ENCODE measurements around the gene GNB5. TPM values are rescaled to one million over a fixed set of nuclear protein-coding genes. Genes with fewer than 3 reads are reported as not detected.
"Not testable (repeated sequence)": the region's sequence is repeated elsewhere in the genome, so short reads cannot be mapped to it uniquely, and the experiment has no call there.

The GNB5 gene
- total RNA-seq, 1 donor from 2014 or later = 22.3 TPM

GRCh38 chr15:52101542-52102323 lies 89.5 kb downstream of the GNB5 start:
- no peak for DNase-seq (ENCODE audit: low spot score in 2 of 2, unreplicated experiment in 2 of 2)

GRCh38 chr15:52100807-52101442 lies 90.3 kb downstream of the GNB5 start:
- no peaks in the 10 kb centered on the region for H3K27me3 Mint-ChIP-seq (ENCODE audit: low read depth)
- no peak overlapping the region for H3K27ac Mint-ChIP-seq
- DNase-seq (ENCODE audit: low spot score in 2 of 2, unreplicated experiment in 2 of 2) = no peak
- peaks cover 11% of the 10 kb centered on the region for H3K4me1 Mint-ChIP-seq
- TF ChIP-seq CTCF (IDR thresholded peaks at IDR 0.05; ENCODE audit: unreplicated experiment) = no peak
- H3K9me3 Mint-ChIP-seq = no peaks in the 10 kb centered on the region
- H3K36me3 Mint-ChIP-seq = no peaks in the 10 kb centered on the region
- no peak overlapping the region for H3K4me3 Mint-ChIP-seq

More at GRCh38 chr15:52101542-52102323, 89.5 kb downstream of the GNB5 start:
- Mint-ChIP-seq H3K27me3 (ENCODE audit: low read depth) (no peaks in the 10 kb centered on the region), H3K9me3 (no peaks in the 10 kb centered on the region), H3K27ac (no peak overlapping the region), H3K4me3 (no peak overlapping the region), H3K4me1 (peaks cover 11% of the 10 kb centered on the region), H3K36me3 (no peaks in the 10 kb centered on the region)
- TF ChIP-seq CTCF (IDR thresholded peaks at IDR 0.05; ENCODE audit: unreplicated experiment) = no peak

GRCh38 chr15:52099651-52100272 lies 91.4 kb downstream of the GNB5 start:
- H3K4me3 Mint-ChIP-seq = no peak overlapping the region
- DNase-seq (ENCODE audit: low spot score in 2 of 2, unreplicated experiment in 2 of 2) = no peak
- no peak overlapping the region for H3K27ac Mint-ChIP-seq
- H3K9me3 Mint-ChIP-seq = no peaks in the 10 kb centered on the region
- H3K4me1 Mint-ChIP-seq = peaks cover 11% of the 10 kb centered on the region
- no peaks in the 10 kb centered on the region for H3K27me3 Mint-ChIP-seq (ENCODE audit: low read depth)
- no peaks in the 10 kb centered on the region for H3K36me3 Mint-ChIP-seq
- TF ChIP-seq CTCF (IDR thresholded peaks at IDR 0.05; ENCODE audit: unreplicated experiment) = no peak

GRCh38 chr15:52098323-52098722 lies 92.9 kb downstream of the GNB5 start:
- no peaks in the 10 kb centered on the region for H3K36me3 Mint-ChIP-seq
- no peaks in the 10 kb centered on the region for H3K27me3 Mint-ChIP-seq (ENCODE audit: low read depth)
- no peak for DNase-seq (ENCODE audit: low spot score in 2 of 2, unreplicated experiment in 2 of 2)

GRCh38 chr15:52097180-52097579 lies 94.0 kb downstream of the GNB5 start:
- H3K9me3 Mint-ChIP-seq = no peaks in the 10 kb centered on the region
- no peak overlapping the region for H3K4me3 Mint-ChIP-seq
- peaks cover 10% of the 10 kb centered on the region for H3K4me1 Mint-ChIP-seq
- DNase-seq (ENCODE audit: low spot score in 2 of 2, unreplicated experiment in 2 of 2) = no peak
- H3K27me3 Mint-ChIP-seq (ENCODE audit: low read depth) = no peaks in the 10 kb centered on the region
- peak overlapping the region; percentile 28 for H3K27ac Mint-ChIP-seq
- TF ChIP-seq CTCF (IDR thresholded peaks at IDR 0.05; ENCODE audit: unreplicated experiment) = no peak
- no peaks in the 10 kb centered on the region for H3K36me3 Mint-ChIP-seq

More at GRCh38 chr15:52098323-52098722, 92.9 kb downstream of the GNB5 start:
- TF ChIP-seq CTCF (IDR thresholded peaks at IDR 0.05; ENCODE audit: unreplicated experiment) = no peak
- H3K9me3 Mint-ChIP-seq = no peaks in the 10 kb centered on the region
- no peak overlapping the region for H3K4me3 Mint-ChIP-seq
- peaks cover 10% of the 10 kb centered on the region for H3K4me1 Mint-ChIP-seq
- no peak overlapping the region for H3K27ac Mint-ChIP-seq

GRCh38 chr15:52096536-52096935 lies 94.7 kb downstream of the GNB5 start:
- H3K4me3 Mint-ChIP-seq; H3K9me3 Mint-ChIP-seq; DNase-seq (ENCODE audit: low spot score in 2 of 2, unreplicated experiment in 2 of 2); H3K27ac Mint-ChIP-seq; H3K36me3 Mint-ChIP-seq; H3K4me1 Mint-ChIP-seq; H3K27me3 Mint-ChIP-seq (ENCODE audit: low read depth): not testable (repeated sequence)
